Epithelial cell of prostate (primary cell): ENCODE measurements around the gene TMCC1.

Source experiments
- DNase-seq: peaks from one replicate; pipeline ENCODE4 v3.0.0-alpha.2; 2011; ENCODE audit warnings: low read depth, low spot score
- H3K27ac ChIP-seq: fragments of 450-650 bp; 2 replicates; pipeline ENCODE4 v1.5.1; 2017; ENCODE audit warnings: mild to moderate bottlenecking

TMCC1 gene

DNA sequence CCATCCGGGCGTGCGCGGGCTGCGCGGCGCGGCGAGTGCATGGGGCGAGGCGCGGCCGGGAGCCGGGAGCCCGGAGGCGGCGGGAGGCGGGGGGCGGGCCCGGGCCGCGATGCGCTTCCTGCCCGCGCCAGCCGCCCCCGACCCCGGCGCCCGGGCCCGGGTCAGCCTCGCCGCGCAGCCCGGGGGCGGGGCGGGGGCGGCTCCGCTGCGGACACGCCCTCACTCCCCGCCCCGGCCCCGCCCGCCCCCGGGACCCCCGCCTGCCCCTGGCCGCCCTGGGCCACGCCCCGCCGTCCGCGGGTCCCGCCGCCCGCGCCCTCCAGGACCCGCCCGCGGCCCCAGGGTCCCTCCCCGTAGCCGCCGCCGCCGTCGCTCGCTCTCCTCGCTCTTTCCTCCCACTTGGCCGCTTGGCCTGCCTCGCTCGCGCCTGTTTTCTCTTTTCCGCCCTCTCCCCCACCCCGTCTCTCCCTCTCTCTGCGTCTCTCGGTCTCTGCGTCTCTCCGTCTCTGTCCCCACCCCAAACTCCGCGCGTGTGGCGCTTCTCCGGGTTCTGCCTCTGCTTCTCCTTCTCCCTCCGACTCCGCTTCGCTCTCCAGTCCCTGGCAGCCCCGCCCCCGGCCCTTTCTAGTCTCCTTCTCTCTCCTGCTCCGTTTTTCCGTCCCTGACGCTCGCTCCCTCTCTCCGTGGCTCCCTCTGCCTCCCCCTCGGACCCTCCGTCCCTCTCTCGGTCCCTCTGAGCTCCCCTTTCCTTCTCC is 286.7 kb downstream of the TMCC1 start, which contains the start of gene PLXND1:
TSS of gene PLXND1 (minus strand) at position 41 of the 755 bp plus-strand sequence. CDS start at position 4, 37 bp downstream.
- DNase-seq, result no peak
- H3K27ac ChIP-seq, result no peak within 1 kb of the TSS

DNA sequence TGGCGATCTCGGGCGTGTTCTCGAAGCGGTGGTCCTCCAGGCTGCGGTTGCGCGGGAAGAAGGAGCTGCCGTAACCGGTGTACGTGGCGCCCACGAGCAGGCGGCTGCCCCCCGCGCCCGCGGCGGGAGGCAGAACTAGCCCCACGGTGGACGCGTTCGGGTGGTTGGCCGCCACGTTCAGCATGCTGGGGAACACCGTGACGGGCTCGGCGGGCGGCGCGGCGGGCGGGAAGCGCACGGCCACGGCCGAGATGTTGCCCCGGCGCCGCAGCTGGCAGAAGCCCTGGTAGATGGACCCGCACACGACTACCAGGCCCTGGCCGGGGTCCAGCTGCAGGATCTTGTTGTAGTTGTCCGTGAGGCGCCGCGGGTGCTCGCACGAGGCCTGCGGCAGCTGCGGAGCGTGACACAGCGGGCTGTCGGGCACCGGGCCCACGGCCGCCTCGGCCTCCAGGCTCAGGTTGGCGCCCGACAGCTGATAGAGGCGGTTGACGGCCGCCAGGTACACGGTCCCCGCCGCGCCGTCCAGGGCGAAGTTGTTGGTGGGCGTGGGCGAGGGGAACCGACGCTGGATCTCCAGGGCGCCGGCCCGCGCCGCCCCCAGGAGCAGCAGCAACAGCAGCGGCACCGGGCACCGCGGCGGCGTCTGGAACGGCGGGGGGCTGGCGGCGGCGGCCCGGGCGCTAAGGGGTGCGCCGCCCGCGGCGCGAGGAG is 287.4 kb downstream of the TMCC1 start:
- DNase-seq, result no peak

DNA sequence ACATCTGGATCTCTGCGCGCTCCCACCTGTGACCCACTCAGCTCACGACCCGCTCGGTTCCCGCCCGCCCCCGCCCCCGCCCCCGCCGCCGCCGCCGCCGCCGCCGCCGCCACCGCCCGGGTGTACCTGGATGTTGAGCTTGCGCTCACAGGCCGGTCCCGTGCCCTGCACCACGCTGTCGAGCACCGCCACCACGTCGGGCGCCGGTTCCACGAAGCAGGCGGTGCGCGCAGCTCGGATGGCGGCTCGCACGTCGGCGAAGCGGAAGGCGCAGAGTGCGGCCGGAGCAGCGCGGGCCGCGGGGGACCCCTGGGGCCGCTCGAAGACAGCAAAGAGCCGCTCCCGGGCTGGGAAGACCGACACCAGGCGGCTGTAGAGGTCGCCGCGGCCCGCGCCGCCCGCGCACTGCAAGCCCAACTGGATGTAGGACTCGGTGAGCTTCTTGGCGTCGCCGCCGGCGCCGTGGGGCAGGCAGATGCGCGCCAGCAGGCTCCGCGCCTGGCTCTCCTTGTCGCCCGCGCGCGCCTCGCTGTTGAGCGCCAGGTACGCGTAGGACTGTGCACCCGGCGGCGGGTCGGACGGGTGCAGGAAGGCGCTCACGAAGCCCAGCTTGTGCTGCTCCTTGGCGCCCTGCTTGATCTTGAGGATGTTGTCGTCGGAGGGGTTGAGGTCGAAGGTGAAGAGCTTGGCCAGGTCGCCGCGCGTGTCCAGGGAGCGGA is 288.1 kb downstream of the TMCC1 start:
- no peak overlapping the region for H3K27ac ChIP-seq
- DNase-seq, result no peak

More for the DNA sequence above, 287.4 kb downstream of the TMCC1 start:
- H3K27ac ChIP-seq, result no peak overlapping the region

DNA sequence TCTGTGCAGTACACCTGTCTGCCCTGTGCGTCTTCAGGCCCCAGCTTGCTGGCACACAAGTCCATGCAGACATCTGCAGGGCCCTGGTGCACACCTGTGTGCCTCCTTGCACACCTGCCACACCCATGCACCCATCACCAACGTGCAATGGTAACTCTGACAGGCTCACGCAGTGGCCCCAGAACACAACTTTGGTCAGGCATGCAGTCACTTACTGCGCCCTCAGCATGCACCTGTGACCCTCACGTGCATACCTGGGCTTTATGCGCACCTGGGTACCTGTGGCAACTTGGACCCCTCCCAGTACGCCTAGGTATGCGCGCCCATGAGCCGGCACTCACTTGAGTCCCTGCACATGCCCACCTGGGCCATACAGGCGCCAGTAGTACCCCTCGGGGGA is 288.7 kb downstream of the TMCC1 start:
- no peak for DNase-seq
- H3K27ac ChIP-seq, result no peak overlapping the region

DNA sequence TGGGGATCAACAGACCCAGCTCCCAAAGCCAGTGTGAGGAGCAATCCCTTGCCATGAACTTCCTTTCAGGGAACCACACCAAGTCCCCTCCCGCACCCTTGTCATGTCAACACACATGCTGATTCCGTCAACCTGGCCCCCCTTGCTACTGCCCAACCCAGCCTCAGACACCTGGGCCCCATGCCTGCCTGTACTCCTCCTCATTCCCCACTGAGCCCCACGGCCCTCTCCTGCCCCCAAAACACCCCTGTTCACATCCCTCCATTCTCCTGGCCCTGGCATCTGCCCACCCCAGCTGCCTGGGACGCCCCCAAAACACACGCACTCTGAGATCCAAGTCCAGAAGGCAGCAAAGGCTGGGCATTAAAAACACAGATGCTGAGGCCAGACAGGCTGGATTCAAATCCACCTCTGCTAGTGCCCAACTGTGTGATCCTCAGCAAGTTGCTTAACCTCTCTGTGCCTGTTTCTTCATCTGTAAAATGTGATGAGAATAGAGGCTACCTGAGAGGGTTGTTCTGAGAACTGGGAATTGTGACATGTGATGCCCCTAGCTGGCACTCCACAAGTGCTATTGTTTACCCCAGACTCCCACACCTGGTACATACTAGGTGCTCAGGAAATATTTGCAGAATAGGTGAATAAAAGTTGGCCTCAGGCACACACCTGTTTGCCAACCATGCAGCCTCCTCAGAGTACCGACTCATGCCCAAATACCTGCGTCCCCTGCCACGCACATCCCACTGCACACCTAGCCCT is 289.3 kb downstream of the TMCC1 start:
- no peak for DNase-seq
- no peak overlapping the region for H3K27ac ChIP-seq

DNA sequence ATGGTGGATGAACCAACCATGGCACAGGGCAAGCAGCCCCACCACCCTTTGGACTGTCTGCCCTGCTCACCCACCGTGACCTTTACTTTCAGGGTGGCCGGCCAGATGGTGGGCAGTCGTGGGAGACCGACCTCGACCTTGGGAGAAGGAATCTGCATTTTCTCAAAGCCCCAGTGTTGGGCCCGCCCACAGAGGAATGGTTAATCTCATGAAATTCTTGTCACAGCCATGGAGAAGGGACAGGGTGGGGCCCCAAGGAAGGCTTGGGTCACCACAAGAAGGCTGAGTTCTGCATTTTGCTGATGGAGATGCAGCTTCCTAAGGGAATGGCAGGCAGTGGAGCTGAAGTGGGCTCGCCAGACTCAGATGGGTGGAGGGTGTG is 290.0 kb downstream of the TMCC1 start:
- H3K27ac ChIP-seq, result no peak overlapping the region
- no peak for DNase-seq

DNA sequence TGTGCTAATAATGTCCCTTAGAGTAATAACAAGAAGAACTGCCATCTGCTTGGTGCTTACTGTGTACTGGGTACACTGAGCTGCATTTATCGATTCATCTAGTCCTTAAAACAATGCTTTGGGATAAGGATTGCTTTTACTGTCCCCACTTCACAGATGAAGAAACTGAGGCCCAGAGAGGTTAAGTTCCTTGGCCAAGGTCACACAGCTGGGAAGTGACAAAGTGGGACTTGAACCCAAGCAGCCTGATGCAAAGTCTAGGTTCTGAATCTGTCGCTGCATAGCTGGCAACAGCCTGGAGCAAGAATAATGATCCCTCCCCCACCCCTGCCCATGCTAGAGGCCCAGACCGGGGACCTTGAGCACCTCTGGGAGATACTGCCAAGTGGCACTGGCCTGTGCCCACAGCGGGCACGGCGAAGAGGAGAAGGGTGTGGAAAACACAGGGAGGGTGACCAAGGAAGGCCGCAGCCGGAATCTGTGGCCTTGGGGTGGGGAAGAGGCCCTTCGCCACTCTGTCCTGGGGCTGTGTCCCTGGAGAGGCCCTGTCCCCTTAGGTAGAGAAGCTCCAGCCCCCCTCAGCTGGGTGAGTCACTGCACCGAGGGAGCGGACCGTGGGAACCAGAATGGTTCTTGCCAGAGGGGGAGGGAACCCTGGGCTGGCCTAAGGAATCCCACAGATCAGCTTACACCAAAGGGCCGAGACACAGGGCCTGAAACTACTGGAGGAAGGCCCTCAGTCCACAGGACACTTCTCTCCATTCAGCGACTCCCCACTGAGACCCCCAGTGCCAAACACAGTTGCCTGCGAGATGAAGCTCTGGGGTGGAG is 290.6 kb downstream of the TMCC1 start:
- DNase-seq, result no peak
- H3K27ac ChIP-seq, result no peak overlapping the region

DNA sequence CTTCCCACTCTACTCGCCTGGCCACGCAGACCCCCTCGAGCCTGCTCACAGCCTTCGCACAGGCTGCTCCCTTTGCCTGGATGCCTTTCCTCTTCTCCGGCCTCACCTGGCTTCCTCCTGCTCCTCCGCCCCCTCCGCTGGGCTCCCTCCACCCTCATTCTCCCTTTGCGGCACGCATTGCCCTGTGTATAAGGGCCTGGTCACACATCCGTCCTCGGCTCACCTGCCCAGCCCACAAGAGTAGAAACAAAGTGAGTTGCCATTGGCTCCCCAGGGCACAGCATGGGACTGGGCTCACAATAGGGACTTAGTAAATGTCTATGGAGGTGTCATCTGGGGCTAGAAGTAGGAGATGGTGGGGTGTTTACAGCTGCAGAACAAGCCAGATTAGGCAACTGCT is 291.2 kb downstream of the TMCC1 start:
- DNase-seq, result no peak
- H3K27ac ChIP-seq, result no peak overlapping the region

DNA sequence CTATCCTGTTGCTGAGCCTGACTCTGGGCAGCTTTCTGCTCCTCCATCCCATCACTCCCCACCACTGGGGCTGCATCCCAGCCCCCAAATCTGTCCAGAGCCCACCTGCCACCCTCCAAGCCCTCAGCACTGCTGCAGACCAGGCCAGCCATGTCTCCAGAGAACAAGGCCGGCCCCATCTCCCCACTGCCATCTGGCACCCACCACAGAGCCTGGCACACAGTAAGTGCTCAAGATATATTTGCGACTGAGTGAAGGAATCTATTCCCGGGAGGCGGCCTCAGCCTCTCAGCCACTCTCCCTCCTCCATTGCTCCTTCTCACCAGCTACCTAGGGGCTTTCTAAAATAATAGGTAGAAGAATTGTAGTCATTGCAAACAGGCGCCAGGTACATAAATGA is 291.8 kb downstream of the TMCC1 start:
- no peak for DNase-seq
- no peak overlapping the region for H3K27ac ChIP-seq

DNA sequence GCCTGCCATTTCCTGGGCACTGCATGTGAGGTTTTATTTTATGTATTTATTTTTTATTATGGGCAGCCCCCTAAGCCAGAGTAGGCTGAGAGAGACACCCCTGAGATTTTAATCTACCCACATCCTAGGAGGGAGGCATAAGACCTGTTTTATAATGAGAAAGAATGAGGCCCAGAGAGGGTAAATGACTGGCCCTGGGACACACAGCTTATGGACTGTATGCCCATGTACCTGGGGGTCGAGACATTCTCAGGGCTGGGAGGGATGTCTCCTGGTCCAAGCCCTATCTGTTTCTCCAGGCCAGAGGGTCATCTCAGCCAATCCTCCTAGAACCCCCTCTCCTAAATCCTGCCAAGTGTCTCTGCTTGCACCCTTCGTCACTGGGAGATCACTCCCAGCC is 293.2 kb downstream of the TMCC1 start:
- H3K27ac ChIP-seq, result no peak overlapping the region
- no peak for DNase-seq

DNA sequence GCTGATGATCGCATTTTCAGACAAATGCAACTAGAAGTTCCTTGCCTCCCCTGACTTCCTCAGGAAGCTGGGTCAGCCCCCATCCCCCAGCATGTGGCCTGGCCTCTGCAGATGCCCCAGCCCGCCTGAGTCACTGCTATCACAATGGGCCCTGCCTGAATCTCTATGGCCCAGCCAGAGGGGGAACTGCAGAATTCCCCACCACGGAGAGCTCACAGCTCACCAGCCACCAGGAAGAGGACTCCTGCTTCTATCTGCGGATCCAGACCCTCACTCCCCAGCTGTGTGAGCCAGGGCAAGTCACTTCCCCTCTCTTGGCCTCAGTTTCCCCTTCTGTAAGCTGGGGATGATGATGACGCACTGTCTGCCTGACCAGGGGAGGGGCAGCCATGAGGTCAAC is 293.9 kb downstream of the TMCC1 start:
- no peak for DNase-seq
- H3K27ac ChIP-seq, result no peak overlapping the region

DNA sequence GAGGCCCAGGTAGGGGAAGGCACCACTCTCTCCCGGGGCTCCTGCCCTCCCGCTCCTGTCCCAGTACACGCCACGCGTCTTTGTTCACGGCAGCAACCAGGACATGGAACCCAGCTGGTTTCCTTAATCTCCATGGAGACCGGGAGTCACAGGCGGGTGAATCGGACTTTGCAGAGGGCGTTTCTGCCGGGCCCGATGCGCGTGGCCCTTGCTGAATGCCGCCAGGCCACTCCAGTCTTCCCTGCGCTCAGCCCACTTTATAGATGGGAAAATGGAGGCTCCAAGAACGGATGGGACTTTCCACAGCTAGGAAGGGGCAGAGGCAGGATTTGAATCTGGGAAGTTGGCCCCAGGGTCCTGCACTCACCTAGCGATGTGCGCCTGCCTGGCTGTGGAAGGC is 294.4 kb downstream of the TMCC1 start:
- H3K27ac ChIP-seq, result no peak overlapping the region
- DNase-seq, result no peak

DNA sequence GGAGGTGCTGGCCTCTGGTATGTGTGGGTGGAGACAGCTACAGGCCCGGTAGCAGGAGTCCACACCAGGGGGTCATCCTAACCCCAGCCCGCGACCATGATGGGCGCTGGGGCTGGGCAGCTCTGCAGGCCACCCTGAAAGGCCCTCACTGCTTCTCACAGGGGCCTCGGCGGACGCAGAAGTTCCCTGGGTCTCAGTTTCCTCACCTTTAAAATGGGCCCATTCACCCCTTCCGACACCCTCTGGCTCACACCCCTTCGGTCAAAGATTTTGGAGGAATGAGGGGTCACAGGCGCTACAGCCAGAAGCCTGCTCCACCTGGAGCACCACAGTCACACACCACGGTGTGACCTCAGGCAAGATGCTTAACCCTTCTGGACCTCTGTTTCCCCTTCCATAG is 295.0 kb downstream of the TMCC1 start:
- no peak for DNase-seq
- no peak overlapping the region for H3K27ac ChIP-seq

DNA sequence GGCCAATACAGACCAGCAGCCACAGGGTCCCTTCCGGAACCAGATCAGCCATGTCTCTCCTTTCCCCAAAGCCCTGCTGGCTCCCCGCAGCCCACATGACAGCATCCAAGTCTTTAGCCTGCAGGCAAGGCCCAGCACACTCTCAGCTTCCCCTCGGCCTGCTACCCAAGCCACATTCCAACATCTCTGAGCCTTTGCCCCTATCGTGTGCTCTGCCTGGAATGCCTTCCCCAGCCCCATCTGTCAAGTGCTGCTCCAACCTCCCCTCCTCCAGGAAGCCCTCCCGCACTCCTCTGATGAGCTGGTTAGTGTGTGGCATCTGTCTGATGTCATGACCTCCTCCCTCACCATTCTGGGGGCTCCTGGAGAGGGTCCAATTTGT is 295.5 kb downstream of the TMCC1 start:
- DNase-seq, result no peak
- no peak overlapping the region for H3K27ac ChIP-seq
